ENCODE data around the gene PHF2. TPM values are rescaled to one million over a fixed set of nuclear protein-coding genes. Genes with fewer than 3 reads are reported as not detected.

PHF2 gene
- total and polyA plus RNA-seq, 2 of the 4 experiments (the other 2 are of a cell fraction): 5.9 to 9.5 TPM

DNA sequence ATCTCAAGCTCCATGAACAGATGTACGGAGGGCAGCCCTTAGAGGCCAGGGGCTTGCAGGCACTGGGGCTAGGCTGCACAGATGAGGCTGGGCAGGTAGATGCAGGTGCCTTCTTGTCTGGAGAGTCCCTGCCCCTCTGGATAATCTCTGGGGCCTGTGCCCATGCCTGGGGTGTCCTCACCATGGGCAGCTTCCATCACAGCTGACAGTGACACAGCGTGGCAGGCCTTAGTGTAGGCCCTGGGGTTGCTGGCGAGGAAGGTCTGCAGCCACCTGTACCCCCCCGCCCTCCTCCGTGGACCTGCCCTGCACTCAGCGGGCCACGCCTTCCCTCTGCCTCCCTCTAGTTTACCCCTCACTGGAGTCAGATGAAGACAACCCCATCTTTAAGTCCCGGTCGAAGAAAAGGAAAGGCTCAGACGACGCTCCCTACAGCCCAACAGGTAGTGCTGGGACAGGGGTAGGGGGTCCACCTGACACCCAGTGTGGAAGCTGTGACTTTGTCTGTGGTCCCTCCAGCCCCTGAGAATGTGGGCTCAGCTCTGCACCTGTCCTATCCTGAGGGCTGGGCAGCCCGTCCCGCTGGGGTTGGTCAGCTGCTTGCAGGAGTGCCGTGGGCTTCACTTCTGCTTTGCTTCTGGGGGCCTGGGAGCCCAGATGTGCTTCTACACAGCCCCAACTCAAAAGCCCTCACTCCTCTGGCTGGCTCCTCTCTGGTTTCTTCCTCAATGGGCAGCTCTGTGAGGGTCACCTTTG is 98.4 kb downstream of the PHF2 start:
- in situ Hi-C loops (cut with MboI; ENCODE audit: low sequenced_read_pairs): loop anchor here (25.0 kb wide), 1 partner anchor 513 kb away; no protein-coding TSS in a partner anchor
- no peak for ATAC-seq (ENCODE audit: low read depth)
- CTCF ChIA-PET: no interaction called here

More for the DNA sequence above, 98.4 kb downstream of the PHF2 start:
- H2AK5ac ChIP-seq (ENCODE audit: low read depth, low read length): no peak overlapping the region
- H3K4me2 ChIP-seq (ENCODE audit: low read depth, low read length): no peak overlapping the region
- 0 out of 4 replicates have a peak, but pooled peaks cover 0 to 6% of the 10 kb centered on the region in 2 experiments for H3K79me1 ChIP-seq (ENCODE audit: low read depth in 1 of 2, low read length in 2 of 2)
- H3K56ac ChIP-seq (ENCODE audit: extremely low read depth, insufficient read depth, low read length): no peak overlapping the region
- H3K9me3 ChIP-seq (ENCODE audit: control insufficient read depth, insufficient read depth, low read length): no peaks in the 10 kb centered on the region
- H3K9me1 ChIP-seq (ENCODE audit: insufficient read depth, low read length): peaks cover 10% of the 10 kb centered on the region
- no peak overlapping the region for H3K14ac ChIP-seq (replicated peaks; ENCODE audit: low read depth, low read length)
- H3K23ac ChIP-seq (ENCODE audit: low read depth, low read length): no peak overlapping the region
- H4K20me1 ChIP-seq (ENCODE audit: insufficient read depth, low read length): peaks cover 6% of the 10 kb centered on the region
- intact Hi-C loops (cut with micrococcal nuclease): no loop called here
- no peak overlapping the region for H2AFZ ChIP-seq (replicated peaks; ENCODE audit: low read length, poor library complexity)
- H2BK20ac ChIP-seq (ENCODE audit: low read depth, low read length): no peak overlapping the region
- H4K91ac ChIP-seq (ENCODE audit: insufficient read depth, low read depth, low read length): no peak overlapping the region
- H4K8ac ChIP-seq (ENCODE audit: low read depth in 2 of 2, low read length in 2 of 2): no peak overlapping the region
- H3K4me1 ChIP-seq (ENCODE audit: control insufficient read depth, insufficient read depth, low read length): no peaks in the 10 kb centered on the region
- TF ChIP-seq MXI1 (IDR thresholded peaks at IDR 0.05; ENCODE audit: borderline replicate concordance, low read depth, low read length) (no peak), CHD1 (IDR thresholded peaks at IDR 0.05; ENCODE audit: low read depth, low read length) (no peak), FOS (IDR thresholded peaks at IDR 0.05; ENCODE audit: low read depth, low read length) (no peak), CTCF (conservative IDR thresholded peaks at IDR 0.05; ENCODE audit: low read depth, low read length) (no peak), SMC3 (IDR thresholded peaks at IDR 0.05; ENCODE audit: low read depth, low read length) (no peak), RCOR1 (IDR thresholded peaks at IDR 0.05; ENCODE audit: insufficient replicate concordance, low read length) (no peak), MAZ (IDR thresholded peaks at IDR 0.05; ENCODE audit: borderline replicate concordance, low read depth, low read length) (no peak), BHLHE40 (IDR thresholded peaks at IDR 0.05; ENCODE audit: low read depth, low read length) (no peak), NFE2L2 (IDR thresholded peaks at IDR 0.05; ENCODE audit: low read depth, low read length) (no peak), CEBPB (IDR thresholded peaks at IDR 0.05; ENCODE audit: low read depth, low read length) (no peak), MAFK (IDR thresholded peaks at IDR 0.05; ENCODE audit: low read depth, low read length) (no peak), POLR2A (IDR thresholded peaks at IDR 0.05; ENCODE audit: low read depth, low read length) (no peak), USF2 (IDR thresholded peaks at IDR 0.05; ENCODE audit: low read depth, low read length) (no peak)
- no peak overlapping the region for H3K9ac ChIP-seq (ENCODE audit: low read depth, low read length)
- WGBS, 2 experiments (ENCODE audit: extremely low coverage in 2 of 2, insufficient read length in 1 of 2): 100% methylated on average over 1 of the region's 14 CpGs; no CpG with 5 or more reads in 1 of the 2 experiments
- dilution Hi-C loops (cut with HindIII; ENCODE audit: low sequenced_read_pairs, unreplicated experiment): no loop called here
- H2BK120ac ChIP-seq (ENCODE audit: low read depth, low read length): no peak overlapping the region
- H3K18ac ChIP-seq (ENCODE audit: low read depth, low read length): no peak overlapping the region
- H3K4me3 ChIP-seq (ENCODE audit: insufficient read depth, low read depth, low read length): no peak overlapping the region
- H3K4ac ChIP-seq (ENCODE audit: low read depth, low read length): no peak overlapping the region
- DNase-seq: no peak
- no peak overlapping the region for H2BK5ac ChIP-seq (ENCODE audit: low read depth, low read length, poor library complexity, severe bottlenecking)
- BruUV-seq (replicated peaks): no TSS peak
- POLR2A ChIA-PET (ENCODE audit: unreplicated experiment): no interaction called here
- H3K27ac ChIP-seq (ENCODE audit: insufficient read depth, low read length): no peak overlapping the region
- no peak overlapping the region for H4K5ac ChIP-seq (ENCODE audit: low read depth, low read length)
- no peak overlapping the region for H2BK15ac ChIP-seq (ENCODE audit: low read depth, low read length)
- H2AK9ac ChIP-seq (replicated peaks; ENCODE audit: low read depth, low read length, poor library complexity): no peak overlapping the region
- peaks cover 26% of the 10 kb centered on the region; the same call in 1 of the 2 replicates for H3K36me3 ChIP-seq (ENCODE audit: control insufficient read depth, insufficient read depth, low read length)
- no peaks in the 10 kb centered on the region for H3K27me3 ChIP-seq (ENCODE audit: control insufficient read depth, insufficient read depth, low read length)
